Effector CD8-positive, alpha-beta T cell (primary cell): ENCODE data around the gene DNAJC28.
A peak's percentile ranks its signal among the peaks of the same experiment; 100 is the strongest.
"Not testable (repeated sequence)": the region's sequence is repeated elsewhere in the genome, so short reads cannot be mapped to it uniquely, and the experiment has no call there.

ENCODE experiments used
- DNase-seq: peaks from one replicate; lab custom pipeline; 2025; lab: John Stamatoyannopoulos, UW
- total RNA-seq, 4 experiments: gene quantifications; one replicate each; lab custom pipeline; 2026; lab: John Stamatoyannopoulos, UW

The DNAJC28 gene
- total RNA-seq: 1.9 to 4.8 (median 2.1) reads per million in 4 experiments

- peak; percentile 97 for DNase-seq
Measured at GRCh38 chr21:33491373-33492102, at the start of gene DNAJC28. TSS of gene DNAJC28 (minus strand) at chr21:33491716. CDS start at chr21:33489393, 2,323 bp downstream.

GRCh38 chr21:33541105-33541711, 49.7 kb upstream of the DNAJC28 start:
- DNase-seq: no peak

- no peak for DNase-seq
Measured at GRCh38 chr21:33540711-33541104, 49.2 kb upstream of the DNAJC28 start.

GRCh38 chr21:33539616-33540015, 48.1 kb upstream of the DNAJC28 start:
- DNase-seq: no peak

GRCh38 chr21:33537212-33537611, 45.7 kb upstream of the DNAJC28 start:
- no peak for DNase-seq

GRCh38 chr21:33531007-33531406, 39.5 kb upstream of the DNAJC28 start:
- no peak for DNase-seq

GRCh38 chr21:33522953-33523349, 31.4 kb upstream of the DNAJC28 start:
- DNase-seq: no peak

- DNase-seq: no peak
Measured at GRCh38 chr21:33522297-33522952, 30.9 kb upstream of the DNAJC28 start.

GRCh38 chr21:33518899-33519298, 27.4 kb upstream of the DNAJC28 start:
- no peak for DNase-seq

- no peak for DNase-seq
Measured at GRCh38 chr21:33514229-33514628, 22.7 kb upstream of the DNAJC28 start.

GRCh38 chr21:33512481-33512880, 21.0 kb upstream of the DNAJC28 start:
- no peak for DNase-seq

- no peak for DNase-seq
Measured at GRCh38 chr21:33511639-33512038, 20.1 kb upstream of the DNAJC28 start.

- DNase-seq: no peak
Measured at GRCh38 chr21:33510826-33511225, 19.3 kb upstream of the DNAJC28 start.

GRCh38 chr21:33507003-33507402, 15.5 kb upstream of the DNAJC28 start:
- not testable (repeated sequence) for DNase-seq

- no peak for DNase-seq
Measured at GRCh38 chr21:33505833-33506232, 14.3 kb upstream of the DNAJC28 start.

- DNase-seq: no peak
Measured at GRCh38 chr21:33496345-33496744, 4.8 kb upstream of the DNAJC28 start.

GRCh38 chr21:33495743-33496142, 4.2 kb upstream of the DNAJC28 start:
- no peak for DNase-seq

- DNase-seq: no peak
Measured at GRCh38 chr21:33493756-33494155, 2.2 kb upstream of the DNAJC28 start.

GRCh38 chr21:33492571-33492970, 1.1 kb upstream of the DNAJC28 start:
- no peak for DNase-seq

- DNase-seq: no peak
Measured at GRCh38 chr21:33490991-33491372, 534 bp downstream of the DNAJC28 start.

GRCh38 chr21:33488936-33489335, 2.6 kb downstream of the DNAJC28 start:
- no peak for DNase-seq

GRCh38 chr21:33487996-33488395, 3.5 kb downstream of the DNAJC28 start:
- DNase-seq: no peak

- DNase-seq: no peak
Measured at GRCh38 chr21:33481314-33481943, 10.1 kb downstream of the DNAJC28 start.
